WTC11 (cell line): Measurements from ENCODE around the gene CDX2.

ENCODE experiments used
- AFF4 ChIP-seq: sonication (generic); formaldehyde crosslinking; IDR thresholded peaks from 2 replicates; pipeline ENCODE4 v1.8.1; 2023; ENCODE audit warnings: mild to moderate bottlenecking, missing genetic modification reagents, borderline replicate concordance
- CREB1 ChIP-seq: sonication (generic); formaldehyde crosslinking; IDR thresholded peaks from 2 replicates; pipeline ENCODE4 v1.8.0; 2023; ENCODE audit warnings: mild to moderate bottlenecking, missing genetic modification reagents
- CTCF ChIP-seq: fragments of 200-600 bp; IDR thresholded peaks from 2 replicates; pipeline ENCODE4 v1.8.0; 2022; ENCODE audit warnings: antibody characterized with exemption
- HMGXB4 ChIP-seq: sonication (generic); formaldehyde crosslinking; IDR thresholded peaks from 2 replicates; pipeline ENCODE4 v1.8.1; 2023; ENCODE audit warnings: mild to moderate bottlenecking, moderate library complexity, missing genetic modification reagents
- USF2 ChIP-seq: sonication (generic); formaldehyde crosslinking; IDR thresholded peaks from 2 replicates; pipeline ENCODE4 v1.8.1; 2023; ENCODE audit warnings: mild to moderate bottlenecking, missing genetic modification reagents, moderate library complexity
- ZNF121 ChIP-seq: sonication (generic); formaldehyde crosslinking; IDR thresholded peaks from 2 replicates; pipeline ENCODE4 v1.8.0; 2023; ENCODE audit warnings: missing genetic modification reagents
- ZNF232 ChIP-seq: sonication (generic); formaldehyde crosslinking; IDR thresholded peaks from 2 replicates; pipeline ENCODE4 v1.8.0; 2022; ENCODE audit warnings: mild to moderate bottlenecking, missing genetic modification reagents
- ZNF416 ChIP-seq: fragments of 250-450 bp; sonication (Bioruptor Pico); IDR thresholded peaks from 2 replicates; pipeline ENCODE4 v1.9.0; 2021; ENCODE audit warnings: mild to moderate bottlenecking, inconsistent platforms

GRCh38 chr13:27973961-27974662 is 5.0 kb upstream of the CDX2 start:
- TF ChIP-seq ZNF121 (CRISPR knock-in tag) (no peak), ZNF416 (CRISPR knock-in tag) (no peak), CTCF (no peak), USF2 (CRISPR knock-in tag) (no peak), HMGXB4 (CRISPR knock-in tag) (no peak), ZNF232 (CRISPR knock-in tag) (no peak), CREB1 (no peak), AFF4 (CRISPR knock-in tag) (no peak)
